22Rv1 (cell line): ENCODE results near the gene TMEM208.

ENCODE experiments used
- CTCF ChIP-seq: fragments of 450-650 bp; IDR thresholded peaks from 2 replicates; pipeline ENCODE4 v1.5.1; 2017; ENCODE audit warnings: mild to moderate bottlenecking
- ZFX ChIP-seq: fragments of 450-650 bp; IDR thresholded peaks from 2 replicates; pipeline ENCODE4 v1.6.1; 2017; ENCODE audit warnings: antibody characterized with exemption, borderline replicate concordance

GRCh38 chr16:67271446-67271845, 44.5 kb downstream of the TMEM208 start:
- TF ChIP-seq CTCF = no peak
- no peak for TF ChIP-seq ZFX
